Suppressor macrophage treated with lipopolysaccharide for 4 hours (primary cell): ENCODE measurements around the gene CDCA5.
"Not testable (repeated sequence)": the region's sequence is repeated elsewhere in the genome, so short reads cannot be mapped to it uniquely, and the experiment has no call there.

Experiments
- DNase-seq: peaks from one replicate; pipeline ENCODE4 v3.0.0-alpha.2; 2020

CDCA5 gene

DNA sequence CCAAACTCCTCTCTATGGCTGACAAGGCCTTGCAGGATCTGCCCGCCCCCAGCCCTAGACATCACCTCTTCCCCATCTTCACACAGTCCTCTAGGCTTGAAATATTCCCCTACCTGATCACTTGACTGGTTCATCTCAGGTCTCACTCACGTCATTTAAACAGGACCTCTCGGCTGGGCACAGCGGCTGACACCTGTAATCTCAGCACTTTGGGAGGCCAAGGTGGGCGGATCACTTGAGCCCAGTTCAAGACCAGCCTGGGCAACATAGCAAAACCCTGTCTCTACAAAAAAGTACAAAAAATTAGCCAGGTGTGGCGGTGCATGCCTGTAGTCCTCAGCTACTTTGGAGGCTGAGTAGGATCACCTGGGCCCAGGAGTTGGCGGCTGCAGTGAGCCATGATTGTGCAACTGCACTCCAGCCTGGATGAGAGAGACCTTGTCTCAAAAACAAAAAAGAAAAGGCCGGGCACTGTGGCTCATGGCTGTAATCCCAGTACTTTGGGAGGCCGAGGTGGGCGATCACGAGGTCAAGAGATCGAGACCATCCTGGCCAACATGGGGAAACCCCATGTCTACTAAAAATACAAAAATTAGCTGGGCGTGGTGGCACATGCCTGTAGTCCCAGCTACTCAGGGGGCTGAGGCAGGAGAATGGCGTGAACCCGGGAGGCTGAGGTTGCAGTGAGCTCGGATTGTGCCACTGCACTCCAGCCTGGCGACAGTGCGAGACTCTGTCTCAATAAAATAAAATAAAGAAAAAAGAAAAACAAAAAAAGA is 35.2 kb upstream of the CDCA5 start:
- not testable (repeated sequence) for DNase-seq

DNA sequence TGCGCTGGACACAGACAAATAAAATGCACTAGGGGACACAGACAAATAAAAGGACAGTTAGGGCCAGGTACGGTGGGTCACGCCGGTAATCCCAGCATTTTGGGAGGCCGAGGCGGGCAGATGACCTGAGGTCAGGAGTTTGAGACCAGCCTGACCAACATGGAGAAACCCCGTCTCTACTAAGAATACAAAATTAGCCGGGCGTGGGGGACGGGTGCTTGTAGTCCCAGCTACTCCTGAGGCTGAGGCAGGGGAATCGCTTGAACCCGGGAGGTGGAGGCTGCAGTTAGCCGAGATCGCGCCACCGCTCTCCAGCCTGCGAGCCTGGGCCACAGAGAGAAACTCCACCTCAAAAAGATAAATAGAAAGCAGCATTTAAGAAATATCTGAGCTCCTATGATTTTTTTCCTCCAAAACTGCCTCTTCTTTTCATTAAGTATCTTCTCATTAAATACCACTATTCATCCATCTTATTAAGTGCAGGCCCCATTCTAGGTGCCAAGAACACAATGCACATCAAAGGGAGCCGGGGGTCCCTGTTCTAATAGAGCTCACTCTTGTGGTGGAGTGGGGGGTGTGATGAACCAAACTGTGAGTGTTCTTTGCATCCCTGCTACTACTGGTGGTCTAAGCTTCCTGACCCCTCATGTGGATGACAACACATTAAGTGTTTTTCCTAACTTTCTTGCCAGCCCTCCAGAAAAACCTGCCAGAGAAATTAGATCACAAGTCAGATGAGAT is 34.4 kb upstream of the CDCA5 start:
- DNase-seq = no peak

- peak; percentile 100 for DNase-seq
Observed at GRCh38 chr11:65117206-65118096, 33.6 kb upstream of the CDCA5 start, which contains the start of gene ZNHIT2. Gene ZNHIT2, minus strand, starts transcription at chr11:65117701. Its CDS starts 48 bp downstream, at chr11:65117653.

DNA sequence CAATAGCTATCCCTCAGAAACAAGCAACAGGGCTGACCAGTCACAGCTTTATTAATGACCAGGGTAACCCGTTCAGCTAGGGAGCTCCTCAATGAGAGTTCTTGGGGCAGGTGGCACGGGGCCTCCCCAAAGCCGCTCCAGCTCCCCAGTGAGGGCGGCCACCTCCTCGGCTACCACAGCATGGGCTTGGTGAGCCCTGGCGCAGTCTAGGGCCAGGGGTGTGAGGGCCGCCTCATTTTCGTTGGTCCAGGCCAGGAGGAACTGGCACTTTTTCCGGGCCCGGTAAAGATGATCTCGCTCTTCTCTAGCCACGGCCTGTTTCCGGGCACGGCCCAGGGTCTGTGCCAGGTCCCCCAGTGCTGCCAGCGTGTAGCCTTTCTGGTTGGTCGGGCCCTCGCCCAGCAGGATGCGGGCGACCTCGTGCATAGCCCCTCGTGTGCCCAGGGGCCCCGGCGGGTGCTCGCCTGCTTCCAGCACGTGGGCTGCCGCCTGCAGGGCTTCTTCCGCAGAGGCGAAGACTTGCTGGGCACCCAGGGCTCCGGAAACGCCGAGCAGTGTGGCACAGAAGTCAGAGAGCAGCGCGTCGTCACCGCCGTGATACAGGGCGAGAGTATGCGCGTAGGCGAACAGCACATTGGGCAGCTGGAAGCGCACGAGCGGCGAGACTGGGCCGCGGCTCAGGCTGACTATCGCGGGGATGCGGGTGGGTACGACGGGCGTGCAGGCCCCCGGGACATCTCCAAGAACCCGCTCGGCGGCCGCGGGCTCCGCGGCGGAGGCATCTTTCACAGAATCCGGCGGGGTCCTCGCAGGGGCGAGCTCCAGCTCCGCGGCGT is 32.7 kb upstream of the CDCA5 start:
- DNase-seq = peak; percentile 41

GRCh38 chr11:65115361-65116082 is 31.7 kb upstream of the CDCA5 start:
- no peak for DNase-seq

DNA sequence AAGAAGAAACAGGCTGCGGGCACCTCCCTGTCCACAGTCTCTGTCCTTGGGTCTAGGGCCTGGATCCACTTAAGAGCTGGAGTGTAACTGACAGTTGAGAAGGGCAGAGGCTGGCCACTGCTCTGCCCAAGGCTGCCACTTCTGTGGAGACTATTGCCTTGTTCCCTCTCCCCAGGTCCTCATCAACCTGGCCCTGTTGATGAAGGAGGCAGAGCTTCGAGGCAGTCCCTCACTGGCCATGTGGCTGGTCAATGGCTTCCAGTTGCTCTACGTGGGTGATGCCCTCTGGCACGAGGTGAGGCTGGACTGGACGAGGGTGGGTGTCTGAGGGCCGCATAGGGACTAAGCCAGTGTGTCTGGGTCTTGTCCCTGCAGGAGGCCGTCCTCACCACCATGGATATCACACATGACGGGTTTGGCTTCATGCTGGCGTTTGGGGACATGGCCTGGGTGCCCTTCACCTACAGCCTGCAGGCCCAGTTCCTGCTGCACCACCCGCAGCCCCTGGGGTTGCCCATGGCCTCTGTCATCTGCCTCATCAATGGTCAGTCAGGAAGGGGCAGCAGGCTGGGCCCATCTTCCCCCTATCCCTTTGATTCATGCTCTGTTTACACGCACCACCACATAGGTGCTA is 30.8 kb upstream of the CDCA5 start:
- no peak for DNase-seq

GRCh38 chr11:65113839-65114238 is 30.0 kb upstream of the CDCA5 start:
- no peak for DNase-seq

- DNase-seq = no peak
Observed at GRCh38 chr11:65113361-65113756, 29.5 kb upstream of the CDCA5 start.

DNA sequence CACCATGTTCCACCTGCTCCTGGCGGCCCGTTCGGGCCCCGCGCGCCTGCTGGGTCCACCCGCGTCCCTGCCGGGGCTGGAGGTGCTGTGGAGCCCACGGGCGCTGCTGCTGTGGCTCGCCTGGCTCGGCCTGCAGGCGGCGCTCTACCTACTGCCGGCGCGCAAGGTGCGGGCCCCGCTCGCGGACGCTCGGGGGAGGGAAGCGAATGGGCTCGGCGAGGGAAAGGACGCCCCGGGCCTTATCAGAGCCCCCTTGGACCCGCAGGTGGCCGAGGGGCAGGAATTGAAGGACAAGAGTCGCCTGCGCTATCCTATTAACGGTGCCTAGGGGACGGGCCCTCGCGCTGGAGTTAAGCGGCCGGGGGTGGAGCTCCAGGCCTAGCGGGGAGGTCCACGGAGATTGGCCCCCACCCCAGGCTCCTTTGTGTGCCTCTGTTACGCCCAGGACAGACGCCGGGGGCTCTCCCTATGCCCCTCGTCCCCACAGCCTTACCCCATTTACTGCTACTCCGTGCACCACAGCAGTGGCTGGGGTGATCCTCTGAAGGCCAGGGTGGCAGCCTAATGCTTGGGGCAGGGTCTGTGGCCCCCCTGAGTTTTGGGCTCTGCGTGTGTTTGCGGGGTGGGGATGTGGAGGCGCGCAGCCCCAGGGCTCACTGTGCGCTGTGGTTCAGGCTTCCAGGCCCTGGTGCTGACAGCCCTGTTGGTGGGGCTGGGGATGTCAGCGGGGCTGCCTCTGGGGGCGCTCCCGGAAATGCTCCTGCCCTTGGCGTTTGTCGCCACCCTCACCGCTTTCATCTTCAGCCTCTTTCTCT is 28.9 kb upstream of the CDCA5 start:
- DNase-seq = peak; percentile 71

DNA sequence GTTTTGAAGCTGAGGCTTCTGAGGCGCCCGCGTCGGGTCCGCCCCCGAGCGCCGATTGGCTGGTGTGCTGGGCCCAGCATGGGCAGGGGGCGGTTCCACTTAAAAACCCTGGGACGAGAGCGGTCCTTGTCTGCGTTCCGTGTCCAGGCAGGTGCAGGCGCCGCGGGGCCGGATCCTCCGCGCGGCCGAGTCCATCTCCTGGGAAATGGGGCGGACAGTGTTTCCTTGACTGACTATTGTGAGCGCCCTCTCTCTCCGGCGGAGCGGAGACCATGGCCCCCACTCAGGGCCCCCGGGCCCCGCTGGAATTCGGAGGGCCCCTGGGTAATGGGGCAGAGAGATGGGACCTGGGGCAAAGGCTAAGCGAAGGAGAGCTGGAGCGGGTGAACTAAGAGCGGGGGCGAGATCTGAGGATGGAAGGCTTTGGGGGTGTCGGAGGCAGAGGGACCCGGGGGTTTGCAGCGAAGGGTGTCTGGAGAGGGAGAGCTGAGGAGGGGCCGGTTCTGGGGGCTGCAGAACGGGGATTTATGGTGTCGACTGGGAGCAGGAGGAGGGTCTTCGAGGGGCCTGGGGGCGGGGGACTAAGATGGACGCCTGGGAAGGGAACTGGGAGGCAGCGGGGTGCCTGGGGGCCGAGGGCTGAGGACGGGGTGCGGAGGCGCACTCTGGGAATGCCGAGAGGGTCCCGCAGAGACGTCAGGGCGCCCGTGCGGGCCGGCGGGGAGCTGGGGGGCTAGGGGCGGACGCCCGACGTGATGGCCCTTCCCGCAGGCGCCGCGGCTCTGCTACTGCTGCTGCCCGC is 28.1 kb upstream of the CDCA5 start, which contains the start of gene TM7SF2:
TSS of gene TM7SF2 (plus strand) at position 129 of the 802 bp plus-strand sequence. CDS start at position 273, 144 bp downstream.
- DNase-seq = peak; percentile 96

DNA sequence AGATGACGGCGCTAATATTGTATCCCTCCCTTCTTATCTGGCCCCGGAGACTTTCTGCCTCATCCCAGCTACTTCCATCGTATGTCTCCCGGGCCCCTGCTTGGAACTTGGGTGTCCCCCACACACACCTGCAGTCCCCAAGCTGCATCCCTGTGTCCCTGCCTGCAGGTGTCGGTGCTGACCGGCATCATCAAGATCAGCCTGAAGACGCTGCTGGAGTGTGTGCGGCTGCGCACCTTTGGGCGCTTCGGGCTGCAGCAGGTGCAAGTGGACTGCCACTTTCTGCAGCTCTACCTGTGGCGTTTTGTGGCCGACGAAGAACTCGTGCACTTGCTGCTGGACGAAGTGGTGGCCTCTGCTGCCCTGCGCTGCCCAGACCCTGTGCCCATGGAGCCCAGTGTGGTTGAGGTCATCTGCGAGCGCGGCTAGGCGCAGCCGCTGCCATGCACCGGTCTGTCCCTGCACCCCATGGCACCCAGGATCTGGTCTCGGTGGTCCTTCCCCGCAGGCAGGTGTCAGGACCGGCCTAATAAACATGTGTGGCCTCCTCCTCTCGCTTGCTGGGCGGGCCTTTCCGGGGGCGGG is 27.4 kb upstream of the CDCA5 start:
- no peak for DNase-seq

- DNase-seq = peak; percentile 92
Observed at GRCh38 chr11:65110354-65110861, 26.6 kb upstream of the CDCA5 start.

- DNase-seq = no peak
Observed at GRCh38 chr11:65109231-65110198, 25.7 kb upstream of the CDCA5 start.

DNA sequence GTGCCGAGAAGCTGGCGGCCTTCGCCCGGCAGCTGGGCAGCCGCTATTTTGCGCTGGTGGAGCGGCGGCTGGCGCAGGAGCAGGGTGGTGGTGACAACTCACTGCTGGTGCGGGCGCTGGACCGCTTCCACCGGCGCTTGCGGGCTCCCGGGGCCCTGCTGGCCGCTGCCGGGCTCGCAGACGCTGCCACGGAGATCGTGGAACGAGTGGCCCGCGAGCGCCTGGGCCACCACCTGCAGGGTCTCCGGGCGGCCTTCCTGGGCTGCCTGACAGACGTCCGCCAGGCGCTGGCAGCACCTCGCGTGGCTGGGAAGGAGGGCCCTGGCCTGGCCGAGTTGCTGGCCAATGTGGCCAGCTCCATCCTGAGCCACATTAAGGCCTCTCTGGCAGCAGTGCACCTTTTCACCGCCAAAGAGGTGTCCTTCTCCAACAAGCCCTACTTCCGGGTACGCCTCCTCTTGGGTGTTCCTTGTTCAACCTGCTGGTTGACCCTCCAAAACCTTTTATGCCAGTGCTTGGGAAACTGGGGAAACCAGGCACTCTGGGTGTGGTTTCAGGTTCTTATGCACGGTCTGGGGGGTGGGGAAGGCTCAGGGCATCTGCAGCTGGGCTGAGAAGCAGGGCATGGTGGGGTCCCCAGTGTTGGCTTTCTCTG is 24.8 kb upstream of the CDCA5 start:
- DNase-seq = no peak

- DNase-seq = no peak
Observed at GRCh38 chr11:65107751-65108468, 24.1 kb upstream of the CDCA5 start.

GRCh38 chr11:65107078-65107477 is 23.2 kb upstream of the CDCA5 start:
- no peak for DNase-seq
